HCT116 (cell line): ENCODE data around the gene SUSD4. TPM values are rescaled to one million over a fixed set of nuclear protein-coding genes. Genes with fewer than 3 reads are reported as not detected.

Experiments used
- ATAC-seq: fragments of 200-7000 bp; cut with Tn5 transposase; 2 replicates; pipeline ENCODE4 v1.9.1; 2020; ENCODE audit warnings: mild to moderate bottlenecking, moderate library complexity
- BruUV-seq: library from RNA; stranded (reverse); fragments of 400-500 nt; replicated peaks from 2 replicates; lab custom pipeline; 2021; lab: Mats Ljungman, UMichigan
- CTCF ChIA-PET: fragments of 300-600 bp; sonication (Branson Sonifier 250); formaldehyde crosslinking; loops from one replicate; lab custom pipeline; 2021; ENCODE audit warnings: antibody characterized with exemption; lab: Charles Lee
- POLR2A ChIA-PET: fragments of 300-600, 350-600 bp; sonication (Branson Sonifier 250); formaldehyde crosslinking; loops from one replicate; lab custom pipeline; 2021; ENCODE audit warnings: antibody characterized with exemption; lab: Charles Lee
- RAD21 ChIA-PET, 2 experiments: fragments of 300-600 bp; sonication (Branson Sonifier 250); formaldehyde crosslinking; loops; one replicate each; lab custom pipeline; 2023; ENCODE audit warnings: low total read pairs in 2 of 2; ENCODE audit not compliant: uncharacterized antibody in 2 of 2, unreplicated experiment in 2 of 2, low non-redundant PET in 1 of 2; lab: Charles Lee
- DNase-seq: peaks from one replicate; pipeline ENCODE4 v3.0.0-alpha.2; 2010; ENCODE audit warnings: low read depth, low spot score
- H2AFZ ChIP-seq: fragments of 200-600 bp; shearing (Covaris generic), sonication (generic); 2 replicates; pipeline ENCODE4 v1.6.1; 2017; ENCODE audit warnings: low read depth, mixed run types, mixed read lengths, antibody characterized with exemption, low read length; ENCODE audit not compliant: poor library complexity, severe bottlenecking
- H3K27ac ChIP-seq: 2 replicates; pipeline ENCODE4 v1.5.1; 2012; ENCODE audit warnings: low read depth, low read length
- H3K27me3 ChIP-seq: fragments of 200-600 bp; sonication (generic); 2 replicates; pipeline ENCODE4 v1.6.1; 2016; ENCODE audit warnings: mixed run types, low read length, mixed read lengths; ENCODE audit not compliant: insufficient read depth
- H3K36me3 ChIP-seq, 2 experiments: fragments of 200-500 bp in 1 of 2; fragments of 200-600 bp in 1 of 2; sonication (Bioruptor generic) in 1 of 2; sonication (generic) in 1 of 2; 2 replicates each; pipeline versions ENCODE4 v1.5.1 to v1.6.1; 2014 to 2016; ENCODE audit warnings: low read length in 2 of 2, inconsistent platforms in 1 of 2, mixed read lengths in 1 of 2, mixed run types in 1 of 2; ENCODE audit not compliant: insufficient read depth in 2 of 2, control insufficient read depth in 1 of 2
- H3K4me1 ChIP-seq, 2 experiments: fragments of 200-600 bp in 1 of 2; sonication (generic) in 1 of 2; 2 replicates each; pipeline versions ENCODE4 v1.5.1 to v1.6.1; 2012 to 2017; ENCODE audit warnings: low read length in 2 of 2, inconsistent platforms in 1 of 2, mild to moderate bottlenecking in 1 of 2, mixed read lengths in 1 of 2, mixed run types in 1 of 2, moderate library complexity in 1 of 2; ENCODE audit not compliant: insufficient read depth in 2 of 2, control insufficient read depth in 1 of 2
- H3K4me2 ChIP-seq: fragments of 200-600 bp; sonication (generic); 2 replicates; pipeline ENCODE4 v1.6.1; 2017; ENCODE audit warnings: mixed run types, low read length, mixed read lengths
- H3K4me3 ChIP-seq, 2 experiments: fragments of 200-600 bp in 1 of 2; sonication (generic) in 1 of 2; replicated peaks in 1 of 2; 2 replicates each; pipeline ENCODE4 v1.5.1; 2011 to 2016; ENCODE audit warnings: low read length in 2 of 2, control low read depth in 1 of 2, low read depth in 1 of 2, mild to moderate bottlenecking in 1 of 2, mixed read lengths in 1 of 2, mixed run types in 1 of 2
- H3K79me2 ChIP-seq: fragments of 200-600 bp; sonication (generic); 2 replicates; pipeline ENCODE4 v1.6.1; 2017; ENCODE audit warnings: mild to moderate bottlenecking, mixed run types, low read length, moderate library complexity, mixed read lengths; ENCODE audit not compliant: insufficient read depth
- H3K9ac ChIP-seq: fragments of 200-600 bp; sonication (generic); 2 replicates; pipeline ENCODE4 v1.6.1; 2016; ENCODE audit warnings: low read length, mixed read lengths
- H3K9me2 ChIP-seq: fragments of 200-600 bp; sonication (generic), shearing (Covaris generic); 2 replicates; pipeline ENCODE4 v1.6.1; 2017; ENCODE audit warnings: mixed run types, mild to moderate bottlenecking, moderate library complexity; ENCODE audit not compliant: insufficient read depth
- H3K9me3 ChIP-seq, 2 experiments: fragments of 200-500 bp in 1 of 2; fragments of 200-600 bp in 1 of 2; sonication (Bioruptor generic) in 1 of 2; sonication (generic) in 1 of 2; 2 replicates each; pipeline ENCODE4 v1.6.1; 2014 to 2017; ENCODE audit warnings: low read length in 2 of 2, mixed read lengths in 2 of 2, inconsistent platforms in 1 of 2, low read depth in 1 of 2, mild to moderate bottlenecking in 1 of 2, mixed run types in 1 of 2, moderate library complexity in 1 of 2; ENCODE audit not compliant: control insufficient read depth in 1 of 2, insufficient read depth in 1 of 2
- H4K20me1 ChIP-seq: fragments of 200-600 bp; sonication (generic), shearing (Covaris generic); 2 replicates; pipeline ENCODE4 v1.6.1; 2017; ENCODE audit warnings: mixed run types, mild to moderate bottlenecking, moderate library complexity; ENCODE audit not compliant: insufficient read depth
- CBX3 ChIP-seq: IDR thresholded peaks from 2 replicates; pipeline ENCODE4 v1.6.1; 2012; ENCODE audit warnings: low read depth
- CEBPB ChIP-seq: IDR thresholded peaks from 2 replicates; pipeline ENCODE4 v1.6.1; 2012; ENCODE audit warnings: low read depth
- EGR1 ChIP-seq: IDR thresholded peaks from 2 replicates; pipeline ENCODE4 v1.6.1; 2012; ENCODE audit warnings: low read depth
- EZH2 ChIP-seq: fragments of 200-600 bp; sonication (generic); IDR thresholded peaks from 2 replicates; pipeline ENCODE4 v1.6.1; 2017; ENCODE audit warnings: antibody characterized with exemption, mixed run types
- EZH2phosphoT487 ChIP-seq: fragments of 200-600 bp; IDR thresholded peaks from 2 replicates; pipeline ENCODE4 v1.6.1; 2018; ENCODE audit warnings: antibody characterized with exemption, borderline replicate concordance
- FOSL1 ChIP-seq: IDR thresholded peaks from 2 replicates; pipeline ENCODE4 v1.6.1; 2012; ENCODE audit warnings: low read depth
- JUND ChIP-seq: IDR thresholded peaks from 2 replicates; pipeline ENCODE4 v1.6.1; 2012
- POLR2AphosphoS5 ChIP-seq: IDR thresholded peaks from 2 replicates; pipeline ENCODE4 v1.6.1; 2011; ENCODE audit warnings: mild to moderate bottlenecking, low read depth, low read length, moderate library complexity
- RAD21 ChIP-seq: IDR thresholded peaks from 2 replicates; pipeline ENCODE4 v1.6.1; 2012; ENCODE audit warnings: low read depth, mild to moderate bottlenecking
- SIN3A ChIP-seq: IDR thresholded peaks from 2 replicates; pipeline ENCODE4 v1.6.1; 2012; ENCODE audit warnings: low read depth
- SP1 ChIP-seq: IDR thresholded peaks from 2 replicates; pipeline ENCODE4 v1.6.1; 2012; ENCODE audit warnings: low read depth
- YY1 ChIP-seq: IDR thresholded peaks from 2 replicates; pipeline ENCODE4 v1.6.1; 2011; ENCODE audit warnings: low read length, low read depth, moderate library complexity, mild to moderate bottlenecking; ENCODE audit not compliant: insufficient replicate concordance; ENCODE audit errors: extremely low read depth
- intact Hi-C: fragments of 100-400 bp; cut with micrococcal nuclease; formaldehyde crosslinking; loops from 2 replicates; pipeline ENCODE4 v1.10.0; 2022
- total RNA-seq: library from RNA; stranded (reverse); gene quantifications from one replicate; pipeline ENCODE4 v1.2.1, GENCODE V29; 2021; ENCODE audit not compliant: unreplicated experiment
- TF ChIP-seq, protein P1 (sequence below), 3 experiments: fragments of 200-600 bp in 1 of 3; sonication (generic) in 1 of 3; IDR thresholded peaks in 2 of 3; conservative IDR thresholded peaks in 1 of 3; 2 replicates each; pipeline ENCODE4 v1.5.1; 2012 to 2017; ENCODE audit warnings: low read depth in 2 of 3, low read length in 2 of 3, antibody characterized with exemption in 1 of 3, borderline replicate concordance in 1 of 3, control low read depth in 1 of 3, mild to moderate bottlenecking in 1 of 3, mixed read lengths in 1 of 3, mixed run types in 1 of 3, moderate library complexity in 1 of 3; ENCODE audit not compliant: insufficient read depth in 1 of 3
- TF ChIP-seq, protein P2 (sequence below): IDR thresholded peaks from 2 replicates; pipeline ENCODE4 v1.6.1; 2012
- TF ChIP-seq, protein P3 (sequence below): IDR thresholded peaks from 2 replicates; pipeline ENCODE4 v1.6.1; 2012
- TF ChIP-seq, protein P4 (sequence below): IDR thresholded peaks from 2 replicates; pipeline ENCODE4 v1.6.1; 2012; ENCODE audit warnings: low read depth

Gene SUSD4
- total RNA-seq, 1 experiment from 2014 or later: 0.59 TPM

DNA sequence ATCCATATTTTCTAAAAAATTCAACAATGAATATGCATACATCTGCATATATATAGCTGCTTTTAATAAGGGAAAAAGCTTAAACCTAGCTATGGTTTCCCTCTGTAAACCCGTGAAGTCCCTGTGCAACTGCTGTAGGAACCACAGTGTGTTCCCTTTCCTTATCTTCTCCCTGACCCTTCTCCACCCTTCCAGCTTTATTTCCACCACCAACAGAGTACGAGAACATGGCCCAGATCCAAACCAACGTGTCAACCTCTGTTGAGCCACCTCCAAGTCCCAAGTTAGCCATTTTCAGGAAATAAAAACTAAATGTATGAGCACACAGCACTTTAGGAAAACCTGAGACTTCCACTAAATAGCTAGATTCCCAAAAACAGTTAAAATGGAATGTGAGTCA is 20.3 kb downstream of the SUSD4 start:
- no peaks in the 10 kb centered on the region for H3K36me3 ChIP-seq
- TF ChIP-seq POLR2AphosphoS5 (no peak), EGR1 (no peak), YY1 (no peak), JUND (no peak), FOSL1 (no peak), SP1 (no peak), EZH2 (no peak), RAD21 (no peak), CBX3 (no peak), EZH2phosphoT487 (no peak), CEBPB (no peak), SIN3A (no peak)
- TF ChIP-seq, protein P1, sequence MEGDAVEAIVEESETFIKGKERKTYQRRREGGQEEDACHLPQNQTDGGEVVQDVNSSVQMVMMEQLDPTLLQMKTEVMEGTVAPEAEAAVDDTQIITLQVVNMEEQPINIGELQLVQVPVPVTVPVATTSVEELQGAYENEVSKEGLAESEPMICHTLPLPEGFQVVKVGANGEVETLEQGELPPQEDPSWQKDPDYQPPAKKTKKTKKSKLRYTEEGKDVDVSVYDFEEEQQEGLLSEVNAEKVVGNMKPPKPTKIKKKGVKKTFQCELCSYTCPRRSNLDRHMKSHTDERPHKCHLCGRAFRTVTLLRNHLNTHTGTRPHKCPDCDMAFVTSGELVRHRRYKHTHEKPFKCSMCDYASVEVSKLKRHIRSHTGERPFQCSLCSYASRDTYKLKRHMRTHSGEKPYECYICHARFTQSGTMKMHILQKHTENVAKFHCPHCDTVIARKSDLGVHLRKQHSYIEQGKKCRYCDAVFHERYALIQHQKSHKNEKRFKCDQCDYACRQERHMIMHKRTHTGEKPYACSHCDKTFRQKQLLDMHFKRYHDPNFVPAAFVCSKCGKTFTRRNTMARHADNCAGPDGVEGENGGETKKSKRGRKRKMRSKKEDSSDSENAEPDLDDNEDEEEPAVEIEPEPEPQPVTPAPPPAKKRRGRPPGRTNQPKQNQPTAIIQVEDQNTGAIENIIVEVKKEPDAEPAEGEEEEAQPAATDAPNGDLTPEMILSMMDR (IDR thresholded peaks at IDR 0.05 in 2 of 3, conservative IDR thresholded peaks at IDR 0.05 in 1 of 3; ENCODE audit: borderline replicate concordance in 1 of 3, insufficient read depth in 1 of 3, low read depth in 2 of 3, low read length in 2 of 3): no peak
- TF ChIP-seq, protein P2, sequence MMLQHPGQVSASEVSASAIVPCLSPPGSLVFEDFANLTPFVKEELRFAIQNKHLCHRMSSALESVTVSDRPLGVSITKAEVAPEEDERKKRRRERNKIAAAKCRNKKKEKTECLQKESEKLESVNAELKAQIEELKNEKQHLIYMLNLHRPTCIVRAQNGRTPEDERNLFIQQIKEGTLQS: no peak
- TF ChIP-seq, protein P3, sequence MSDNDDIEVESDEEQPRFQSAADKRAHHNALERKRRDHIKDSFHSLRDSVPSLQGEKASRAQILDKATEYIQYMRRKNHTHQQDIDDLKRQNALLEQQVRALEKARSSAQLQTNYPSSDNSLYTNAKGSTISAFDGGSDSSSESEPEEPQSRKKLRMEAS: no peak
- TF ChIP-seq, protein P4, sequence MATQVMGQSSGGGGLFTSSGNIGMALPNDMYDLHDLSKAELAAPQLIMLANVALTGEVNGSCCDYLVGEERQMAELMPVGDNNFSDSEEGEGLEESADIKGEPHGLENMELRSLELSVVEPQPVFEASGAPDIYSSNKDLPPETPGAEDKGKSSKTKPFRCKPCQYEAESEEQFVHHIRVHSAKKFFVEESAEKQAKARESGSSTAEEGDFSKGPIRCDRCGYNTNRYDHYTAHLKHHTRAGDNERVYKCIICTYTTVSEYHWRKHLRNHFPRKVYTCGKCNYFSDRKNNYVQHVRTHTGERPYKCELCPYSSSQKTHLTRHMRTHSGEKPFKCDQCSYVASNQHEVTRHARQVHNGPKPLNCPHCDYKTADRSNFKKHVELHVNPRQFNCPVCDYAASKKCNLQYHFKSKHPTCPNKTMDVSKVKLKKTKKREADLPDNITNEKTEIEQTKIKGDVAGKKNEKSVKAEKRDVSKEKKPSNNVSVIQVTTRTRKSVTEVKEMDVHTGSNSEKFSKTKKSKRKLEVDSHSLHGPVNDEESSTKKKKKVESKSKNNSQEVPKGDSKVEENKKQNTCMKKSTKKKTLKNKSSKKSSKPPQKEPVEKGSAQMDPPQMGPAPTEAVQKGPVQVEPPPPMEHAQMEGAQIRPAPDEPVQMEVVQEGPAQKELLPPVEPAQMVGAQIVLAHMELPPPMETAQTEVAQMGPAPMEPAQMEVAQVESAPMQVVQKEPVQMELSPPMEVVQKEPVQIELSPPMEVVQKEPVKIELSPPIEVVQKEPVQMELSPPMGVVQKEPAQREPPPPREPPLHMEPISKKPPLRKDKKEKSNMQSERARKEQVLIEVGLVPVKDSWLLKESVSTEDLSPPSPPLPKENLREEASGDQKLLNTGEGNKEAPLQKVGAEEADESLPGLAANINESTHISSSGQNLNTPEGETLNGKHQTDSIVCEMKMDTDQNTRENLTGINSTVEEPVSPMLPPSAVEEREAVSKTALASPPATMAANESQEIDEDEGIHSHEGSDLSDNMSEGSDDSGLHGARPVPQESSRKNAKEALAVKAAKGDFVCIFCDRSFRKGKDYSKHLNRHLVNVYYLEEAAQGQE: no peak
- TF ChIP-seq, all 23 proteins: peak for 0
- Histone ChIP-seq H4K20me1 (no peaks in the 10 kb centered on the region), H2AFZ (no peak overlapping the region), H3K79me2 (no peaks in the 10 kb centered on the region), H3K4me2 (no peak overlapping the region), H3K9me3 (no peaks in the 10 kb centered on the region), H3K9ac (no peak overlapping the region), H3K27me3 (no peaks in the 10 kb centered on the region), H3K27ac (no peak overlapping the region), H3K4me3 (no peak overlapping the region), H3K9me2 (no peaks in the 10 kb centered on the region), H3K4me1 (no peaks in the 10 kb centered on the region)
- no peak for DNase-seq
- RAD21 ChIA-PET: no interaction called here
- intact Hi-C loops: no loop called here
- ATAC-seq: no peak
- no TSS peak for BruUV-seq
- POLR2A ChIA-PET: no interaction called here
- CTCF ChIA-PET: no interaction called here
